ENCODE results near the gene RIMBP3B.
"Not testable (repeated sequence)": the region's sequence is repeated elsewhere in the genome, so short reads cannot be mapped to it uniquely, and the experiment has no call there.

RIMBP3B gene, protein sequence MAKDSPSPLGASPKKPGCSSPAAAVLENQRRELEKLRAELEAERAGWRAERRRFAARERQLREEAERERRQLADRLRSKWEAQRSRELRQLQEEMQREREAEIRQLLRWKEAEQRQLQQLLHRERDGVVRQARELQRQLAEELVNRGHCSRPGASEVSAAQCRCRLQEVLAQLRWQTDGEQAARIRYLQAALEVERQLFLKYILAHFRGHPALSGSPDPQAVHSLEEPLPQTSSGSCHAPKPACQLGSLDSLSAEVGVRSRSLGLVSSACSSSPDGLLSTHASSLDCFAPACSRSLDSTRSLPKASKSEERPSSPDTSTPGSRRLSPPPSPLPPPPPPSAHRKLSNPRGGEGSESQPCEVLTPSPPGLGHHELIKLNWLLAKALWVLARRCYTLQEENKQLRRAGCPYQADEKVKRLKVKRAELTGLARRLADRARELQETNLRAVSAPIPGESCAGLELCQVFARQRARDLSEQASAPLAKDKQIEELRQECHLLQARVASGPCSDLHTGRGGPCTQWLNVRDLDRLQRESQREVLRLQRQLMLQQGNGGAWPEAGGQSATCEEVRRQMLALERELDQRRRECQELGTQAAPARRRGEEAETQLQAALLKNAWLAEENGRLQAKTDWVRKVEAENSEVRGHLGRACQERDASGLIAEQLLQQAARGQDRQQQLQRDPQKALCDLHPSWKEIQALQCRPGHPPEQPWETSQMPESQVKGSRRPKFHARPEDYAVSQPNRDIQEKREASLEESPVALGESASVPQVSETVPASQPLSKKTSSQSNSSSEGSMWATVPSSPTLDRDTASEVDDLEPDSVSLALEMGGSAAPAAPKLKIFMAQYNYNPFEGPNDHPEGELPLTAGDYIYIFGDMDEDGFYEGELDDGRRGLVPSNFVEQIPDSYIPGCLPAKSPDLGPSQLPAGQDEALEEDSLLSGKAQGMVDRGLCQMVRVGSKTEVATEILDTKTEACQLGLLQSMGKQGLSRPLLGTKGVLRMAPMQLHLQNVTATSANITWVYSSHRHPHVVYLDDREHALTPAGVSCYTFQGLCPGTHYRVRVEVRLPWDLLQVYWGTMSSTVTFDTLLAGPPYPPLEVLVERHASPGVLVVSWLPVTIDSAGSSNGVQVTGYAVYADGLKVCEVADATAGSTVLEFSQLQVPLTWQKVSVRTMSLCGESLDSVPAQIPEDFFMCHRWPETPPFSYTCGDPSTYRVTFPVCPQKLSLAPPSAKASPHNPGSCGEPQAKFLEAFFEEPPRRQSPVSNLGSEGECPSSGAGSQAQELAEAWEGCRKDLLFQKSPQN (N-terminal part only)
- 0 to 0.30 (median 0.10) reads per million in 9 experiments for total RNA-seq

DNA sequence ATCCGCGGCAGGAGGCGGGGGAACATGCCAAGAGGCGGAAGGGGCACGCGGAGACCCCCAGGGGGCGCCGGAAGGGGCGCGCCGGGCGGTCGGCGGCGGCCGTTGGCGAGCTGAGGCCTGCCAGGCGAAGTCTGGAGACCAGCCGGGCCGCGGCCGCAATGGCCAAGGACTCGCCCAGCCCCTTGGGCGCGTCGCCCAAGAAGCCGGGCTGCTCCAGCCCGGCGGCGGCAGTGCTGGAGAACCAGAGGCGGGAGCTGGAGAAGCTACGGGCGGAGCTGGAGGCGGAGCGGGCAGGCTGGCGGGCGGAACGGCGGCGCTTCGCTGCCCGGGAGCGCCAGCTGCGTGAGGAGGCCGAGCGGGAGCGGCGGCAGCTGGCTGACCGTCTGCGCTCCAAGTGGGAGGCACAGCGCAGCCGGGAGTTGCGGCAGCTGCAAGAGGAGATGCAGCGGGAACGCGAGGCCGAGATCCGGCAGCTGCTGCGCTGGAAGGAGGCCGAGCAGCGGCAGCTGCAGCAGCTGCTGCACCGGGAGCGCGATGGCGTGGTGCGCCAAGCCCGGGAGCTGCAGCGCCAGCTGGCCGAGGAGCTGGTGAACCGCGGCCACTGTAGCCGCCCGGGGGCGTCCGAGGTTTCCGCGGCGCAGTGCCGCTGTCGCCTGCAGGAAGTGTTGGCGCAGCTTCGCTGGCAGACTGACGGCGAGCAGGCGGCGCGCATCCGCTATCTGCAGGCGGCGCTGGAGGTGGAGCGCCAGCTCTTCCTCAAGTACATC lies at the start of gene RIMBP3B:
TSS of gene RIMBP3B (plus strand) at position 51 of the 767 bp plus-strand sequence. CDS start at position 159, 108 bp downstream.
- H3K4me1 Mint-ChIP-seq (ENCODE audit: low read depth in 2 of 2); H3K4me3 Mint-ChIP-seq; H3K9me3 Mint-ChIP-seq; H3K36me3 Mint-ChIP-seq (ENCODE audit: insufficient read depth); H3K27me3 Mint-ChIP-seq; H3K27ac Mint-ChIP-seq; DNase-seq: not testable (repeated sequence)
- peak; percentile 67 for ATAC-seq (replicated peaks)

DNA sequence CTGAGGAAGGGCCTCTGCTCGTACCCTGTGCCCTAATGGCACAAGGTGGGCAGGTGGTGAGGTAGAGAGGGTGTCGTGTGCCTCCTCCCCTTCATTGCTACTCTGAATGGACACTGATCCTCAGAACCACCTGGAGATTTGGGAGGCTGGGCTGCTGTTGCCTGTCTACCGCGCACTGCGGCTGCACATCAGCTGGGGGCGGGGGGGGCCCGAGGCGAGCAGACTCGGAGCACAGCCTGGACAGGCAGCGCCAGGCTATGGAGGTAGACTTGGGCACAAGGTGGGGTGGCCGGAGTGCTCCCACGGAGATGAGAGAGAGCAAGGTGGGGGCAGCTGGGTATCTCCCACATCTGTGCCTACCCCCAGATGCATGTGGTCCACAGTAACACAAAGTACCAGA lies 26.0 kb upstream of the RIMBP3B start:
- H3K27me3 Mint-ChIP-seq, DNase-seq, H3K9me3 Mint-ChIP-seq: not testable (repeated sequence)

DNA sequence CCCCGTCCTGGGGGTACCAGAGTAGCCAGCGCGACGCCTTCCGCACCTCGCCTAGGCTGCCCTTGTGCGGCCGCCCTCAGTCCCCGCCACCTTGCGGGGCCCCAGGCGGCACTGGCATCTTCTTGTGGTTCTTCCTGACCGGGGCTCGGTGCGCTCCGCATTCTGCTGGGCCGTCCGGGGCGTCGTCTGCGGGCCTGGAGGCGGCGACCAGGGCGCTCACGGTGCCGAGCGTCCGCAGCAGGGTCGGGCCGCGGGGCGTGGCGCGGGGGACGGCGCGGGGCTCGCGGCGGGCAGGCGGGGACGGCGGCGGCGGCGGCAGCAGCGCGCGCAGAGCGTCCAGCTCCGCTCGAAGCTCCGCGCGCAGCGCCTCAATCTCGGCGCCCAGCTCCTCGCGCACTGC lies 23.0 kb upstream of the RIMBP3B start:
- H3K27ac Mint-ChIP-seq, H3K9me3 Mint-ChIP-seq, H3K27me3 Mint-ChIP-seq: not testable (repeated sequence)

More for the DNA sequence above, 26.0 kb upstream of the RIMBP3B start:
- not testable (repeated sequence) for H3K36me3 Mint-ChIP-seq (ENCODE audit: insufficient read depth); H3K4me3 Mint-ChIP-seq; H3K27ac Mint-ChIP-seq; H3K4me1 Mint-ChIP-seq (ENCODE audit: low read depth in 2 of 2); ATAC-seq (replicated peaks)

DNA sequence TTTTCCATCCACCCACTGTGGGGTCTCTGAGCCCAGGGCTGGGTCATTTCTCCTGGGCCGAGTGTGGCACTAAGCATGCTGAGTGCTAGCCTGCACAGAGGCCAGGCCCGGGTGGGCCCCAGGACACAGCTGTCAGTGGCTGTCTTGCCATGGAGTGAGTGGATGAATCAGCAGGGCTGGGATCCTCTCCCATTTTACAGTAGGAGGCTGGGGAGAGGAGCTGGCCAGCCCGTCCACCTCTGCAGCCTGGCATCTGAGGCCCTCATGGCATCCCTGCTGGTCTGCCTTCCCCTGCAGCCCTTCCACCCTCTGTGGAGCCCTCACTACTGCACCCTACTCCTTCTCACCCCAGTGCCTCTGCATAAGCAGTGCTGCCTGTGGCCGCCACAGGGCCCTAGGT lies 21.1 kb upstream of the RIMBP3B start:
- not testable (repeated sequence) for H3K27ac Mint-ChIP-seq; H3K9me3 Mint-ChIP-seq; H3K4me3 Mint-ChIP-seq; H3K4me1 Mint-ChIP-seq (ENCODE audit: low read depth in 2 of 2); ATAC-seq (replicated peaks); H3K27me3 Mint-ChIP-seq; H3K36me3 Mint-ChIP-seq (ENCODE audit: insufficient read depth); DNase-seq

More for the DNA sequence above, 23.0 kb upstream of the RIMBP3B start:
- H3K4me3 Mint-ChIP-seq; H3K4me1 Mint-ChIP-seq (ENCODE audit: low read depth in 2 of 2); DNase-seq; ATAC-seq (replicated peaks); H3K36me3 Mint-ChIP-seq (ENCODE audit: insufficient read depth): not testable (repeated sequence)

DNA sequence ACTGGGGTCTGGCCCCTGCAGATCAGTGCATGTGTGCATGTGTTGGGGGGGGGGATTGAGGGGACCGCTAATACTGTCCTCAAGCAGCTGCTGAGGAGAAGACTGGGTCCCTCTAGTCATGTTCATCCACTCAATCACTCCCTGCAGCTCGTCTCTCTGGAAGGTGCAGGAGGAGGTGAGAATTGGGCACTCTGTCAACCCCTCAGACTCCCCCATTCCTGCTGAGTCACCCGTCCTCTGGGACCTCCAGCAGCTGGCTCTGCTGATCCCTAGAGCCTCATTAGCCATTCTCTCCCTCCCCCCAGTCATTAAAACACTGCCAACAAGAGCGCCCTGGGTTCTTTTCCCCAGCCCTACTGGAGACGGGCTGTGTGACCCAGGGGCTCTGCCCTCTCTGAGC lies 20.5 kb upstream of the RIMBP3B start:
- not testable (repeated sequence) for H3K27ac Mint-ChIP-seq; H3K9me3 Mint-ChIP-seq; H3K36me3 Mint-ChIP-seq (ENCODE audit: insufficient read depth); ATAC-seq (replicated peaks); H3K4me1 Mint-ChIP-seq (ENCODE audit: low read depth in 2 of 2); H3K4me3 Mint-ChIP-seq; DNase-seq; H3K27me3 Mint-ChIP-seq

DNA sequence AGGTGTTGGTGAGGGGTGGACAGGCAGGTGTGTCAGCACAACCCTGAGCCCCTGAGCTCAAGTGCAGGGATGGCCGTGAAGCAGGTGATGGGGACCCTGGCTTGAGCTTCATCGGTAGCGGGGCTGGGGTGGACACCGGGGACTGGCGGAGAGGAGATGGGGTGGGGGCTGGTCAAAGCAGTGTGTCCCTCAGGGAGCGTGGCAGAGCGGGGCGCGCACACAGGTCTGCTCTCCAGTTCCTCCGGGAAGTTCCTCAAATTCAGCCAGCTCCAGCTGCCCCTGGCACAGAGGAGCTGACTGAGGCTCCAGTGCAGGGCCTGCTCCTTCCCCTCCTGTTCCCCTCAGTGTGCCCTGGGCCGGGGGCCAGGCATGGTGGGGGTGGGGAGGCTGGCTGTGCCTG lies 19.7 kb upstream of the RIMBP3B start:
- H3K9me3 Mint-ChIP-seq; H3K36me3 Mint-ChIP-seq (ENCODE audit: insufficient read depth); H3K27ac Mint-ChIP-seq; H3K4me1 Mint-ChIP-seq (ENCODE audit: low read depth in 2 of 2); H3K27me3 Mint-ChIP-seq; H3K4me3 Mint-ChIP-seq; DNase-seq; ATAC-seq (replicated peaks): not testable (repeated sequence)

DNA sequence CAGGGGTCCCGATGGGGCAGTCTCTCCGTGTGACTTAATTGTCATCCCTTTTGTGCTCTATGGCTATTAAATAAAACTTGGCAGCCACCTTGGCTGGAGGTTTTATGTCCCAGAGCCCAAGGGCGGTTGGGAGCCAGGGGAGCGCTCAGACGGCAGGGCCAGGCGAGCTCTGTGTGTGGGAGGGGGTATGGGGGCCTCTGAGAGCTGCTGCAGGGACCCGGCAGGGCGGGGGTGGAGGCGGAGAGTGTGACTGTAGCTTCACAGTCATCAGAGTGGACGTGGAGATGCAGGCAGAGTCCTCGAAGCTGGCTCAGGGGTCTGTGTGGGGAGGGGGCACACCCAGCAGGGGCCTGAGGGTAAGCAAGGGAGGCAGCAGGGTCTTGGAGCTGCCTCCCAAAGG lies 19.2 kb upstream of the RIMBP3B start:
- H3K27ac Mint-ChIP-seq; DNase-seq; H3K36me3 Mint-ChIP-seq (ENCODE audit: insufficient read depth); H3K4me1 Mint-ChIP-seq (ENCODE audit: low read depth in 2 of 2); H3K27me3 Mint-ChIP-seq; H3K4me3 Mint-ChIP-seq; ATAC-seq (replicated peaks); H3K9me3 Mint-ChIP-seq: not testable (repeated sequence)

DNA sequence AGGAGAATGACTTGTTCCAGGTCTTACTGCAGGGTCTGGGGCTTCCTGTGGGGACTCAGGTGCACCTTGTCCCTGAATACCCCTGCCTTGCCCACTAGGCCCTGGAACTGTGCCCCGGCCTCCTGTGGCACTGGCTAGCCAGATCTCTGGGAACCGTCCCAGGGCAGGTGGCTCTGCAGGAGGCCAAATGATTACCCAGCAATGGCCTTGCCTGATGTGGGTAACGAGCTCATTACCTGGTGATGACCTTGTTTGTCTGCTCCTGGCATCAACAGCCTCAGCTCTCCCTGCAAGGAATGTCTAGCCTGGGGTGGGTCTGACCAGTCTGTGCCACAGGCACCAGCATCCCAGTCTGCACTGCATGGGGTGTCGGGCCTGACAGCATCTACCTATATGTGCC lies 18.2 kb upstream of the RIMBP3B start:
- not testable (repeated sequence) for DNase-seq; H3K9me3 Mint-ChIP-seq; H3K36me3 Mint-ChIP-seq (ENCODE audit: insufficient read depth); H3K27ac Mint-ChIP-seq; H3K27me3 Mint-ChIP-seq; H3K4me3 Mint-ChIP-seq; H3K4me1 Mint-ChIP-seq (ENCODE audit: low read depth in 2 of 2); ATAC-seq (replicated peaks)

DNA sequence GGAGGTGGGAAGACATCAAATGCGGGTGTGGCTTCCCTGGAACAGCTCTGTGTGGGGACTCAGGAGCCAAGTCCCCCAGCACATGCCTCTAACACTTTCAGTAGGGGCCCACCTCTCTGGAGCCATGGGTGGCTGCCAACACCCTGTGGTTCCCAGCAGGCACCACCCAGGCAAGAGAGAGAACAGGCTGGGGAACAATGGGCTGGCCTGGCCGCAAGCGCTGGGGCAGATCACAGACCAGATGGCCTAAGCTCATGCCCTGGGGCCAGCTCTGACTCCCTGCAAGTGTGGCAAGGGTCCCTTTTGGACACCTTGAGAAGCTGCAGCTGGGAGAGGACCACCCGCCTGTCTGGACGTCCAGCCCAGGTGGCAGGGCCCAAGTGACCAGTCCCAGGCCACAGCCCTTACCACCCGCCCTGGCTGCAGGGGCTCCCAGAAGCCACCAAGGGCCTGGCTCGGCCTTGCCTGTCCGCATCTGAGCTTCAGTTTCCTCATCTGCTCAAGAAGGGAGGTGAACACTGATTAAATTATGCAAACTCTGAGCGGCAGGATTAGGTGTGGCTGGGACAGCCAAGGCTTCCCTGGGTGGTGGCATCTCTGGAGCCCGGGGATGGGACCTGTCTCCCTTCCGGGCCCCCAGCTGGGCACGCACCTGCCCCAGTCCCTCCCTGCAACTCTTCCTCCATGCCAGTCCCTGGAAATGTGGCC lies 14.8 kb upstream of the RIMBP3B start:
- H3K4me1 Mint-ChIP-seq (ENCODE audit: low read depth in 2 of 2), result not testable (repeated sequence)

DNA sequence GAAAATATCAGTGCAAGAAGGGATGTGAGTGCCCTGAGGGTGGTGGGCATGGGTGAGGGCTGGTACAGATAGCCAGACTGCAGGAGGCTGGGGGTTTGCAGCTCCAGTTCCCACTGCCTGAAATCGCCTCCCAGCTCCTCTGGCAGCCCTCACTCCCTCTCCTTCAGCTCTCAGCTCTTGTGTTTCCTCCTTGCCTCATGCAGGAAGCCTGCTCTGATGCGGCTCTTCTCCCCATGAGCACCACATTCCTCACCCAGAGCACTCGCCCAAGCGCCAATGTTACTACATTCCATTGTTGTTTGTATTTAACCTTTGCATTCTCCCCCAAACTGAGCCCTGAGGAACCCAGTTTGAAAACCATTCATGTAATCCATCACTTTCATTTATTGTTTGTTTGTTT lies 7.7 kb upstream of the RIMBP3B start:
- H3K4me3 Mint-ChIP-seq; H3K36me3 Mint-ChIP-seq (ENCODE audit: insufficient read depth); DNase-seq; H3K27me3 Mint-ChIP-seq; H3K9me3 Mint-ChIP-seq; H3K27ac Mint-ChIP-seq; ATAC-seq (replicated peaks); H3K4me1 Mint-ChIP-seq (ENCODE audit: low read depth in 2 of 2): not testable (repeated sequence)

More for the DNA sequence above, 14.8 kb upstream of the RIMBP3B start:
- H3K27me3 Mint-ChIP-seq; H3K36me3 Mint-ChIP-seq (ENCODE audit: insufficient read depth); ATAC-seq (replicated peaks); H3K27ac Mint-ChIP-seq; DNase-seq; H3K4me3 Mint-ChIP-seq; H3K9me3 Mint-ChIP-seq: not testable (repeated sequence)

DNA sequence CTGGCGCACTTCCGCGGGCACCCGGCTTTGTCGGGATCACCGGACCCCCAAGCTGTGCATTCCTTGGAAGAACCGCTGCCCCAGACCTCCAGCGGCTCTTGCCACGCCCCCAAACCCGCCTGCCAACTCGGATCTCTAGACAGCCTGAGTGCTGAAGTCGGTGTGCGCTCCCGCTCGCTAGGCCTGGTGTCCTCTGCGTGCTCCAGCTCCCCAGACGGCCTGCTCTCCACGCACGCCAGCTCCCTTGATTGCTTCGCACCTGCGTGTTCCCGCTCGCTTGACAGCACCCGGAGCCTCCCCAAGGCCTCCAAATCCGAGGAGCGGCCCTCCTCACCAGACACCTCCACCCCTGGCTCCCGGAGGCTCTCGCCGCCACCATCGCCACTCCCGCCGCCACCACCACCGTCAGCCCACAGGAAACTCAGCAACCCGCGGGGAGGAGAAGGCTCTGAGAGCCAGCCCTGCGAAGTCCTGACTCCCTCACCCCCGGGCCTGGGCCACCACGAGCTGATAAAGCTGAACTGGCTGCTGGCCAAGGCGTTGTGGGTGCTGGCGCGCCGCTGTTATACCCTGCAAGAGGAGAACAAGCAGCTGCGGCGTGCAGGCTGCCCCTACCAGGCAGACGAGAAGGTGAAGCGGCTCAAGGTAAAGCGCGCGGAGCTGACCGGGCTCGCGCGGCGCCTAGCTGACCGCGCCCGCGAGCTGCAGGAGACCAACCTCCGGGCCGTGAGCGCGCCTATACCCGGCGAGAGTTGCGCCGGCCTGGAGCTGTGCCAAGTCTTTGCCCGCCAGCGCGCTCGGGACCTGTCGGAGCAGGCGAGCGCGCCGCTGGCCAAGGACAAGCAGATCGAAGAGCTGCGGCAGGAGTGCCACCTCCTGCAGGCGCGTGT lies 1.2 kb downstream of the RIMBP3B start:
- H3K27me3 Mint-ChIP-seq; H3K4me1 Mint-ChIP-seq (ENCODE audit: low read depth in 2 of 2); H3K27ac Mint-ChIP-seq; H3K9me3 Mint-ChIP-seq; DNase-seq; H3K36me3 Mint-ChIP-seq (ENCODE audit: insufficient read depth); H3K4me3 Mint-ChIP-seq: not testable (repeated sequence)
- ATAC-seq (replicated peaks), result peak; percentile 79

Measured in effector memory CD8-positive, alpha-beta T cell (primary cell).